HEK293 (cell line): ENCODE results near the gene CFAP299.

Experiments used
- AEBP2 ChIP-seq: fragments of 450-650 bp; formaldehyde crosslinking; IDR thresholded peaks from 2 replicates; pipeline ENCODE4 v1.5.1; 2016; ENCODE audit warnings: missing biosample characterization, missing genetic modification characterization, borderline replicate concordance
- CTCF ChIP-seq: fragments of 450-650 bp; formaldehyde crosslinking; IDR thresholded peaks from 2 replicates; pipeline ENCODE4 v1.5.1; 2016; ENCODE audit warnings: missing biosample characterization, missing genetic modification characterization
- GLIS1 ChIP-seq: fragments of 450-650 bp; formaldehyde crosslinking; IDR thresholded peaks from 2 replicates; pipeline ENCODE4 v1.5.1; 2016; ENCODE audit warnings: missing biosample characterization, missing genetic modification characterization
- SP3 ChIP-seq: fragments of 450-650 bp; formaldehyde crosslinking; IDR thresholded peaks from 2 replicates; pipeline ENCODE4 v1.5.1; 2016; ENCODE audit warnings: missing biosample characterization, missing genetic modification characterization
- YY1 ChIP-seq: fragments of 450-650 bp; formaldehyde crosslinking; IDR thresholded peaks from 2 replicates; pipeline ENCODE4 v1.5.1; 2018; ENCODE audit warnings: missing biosample characterization, missing genetic modification characterization
- ZBTB26 ChIP-seq: fragments of 450-650 bp; formaldehyde crosslinking; optimal IDR thresholded peaks from 2 replicates; pipeline ENCODE3; 2016; ENCODE audit warnings: missing biosample characterization, mild to moderate bottlenecking, missing genetic modification characterization
- ZBTB7A ChIP-seq: fragments of 450-650 bp; formaldehyde crosslinking; IDR thresholded peaks from 2 replicates; pipeline ENCODE4 v1.5.1; 2016; ENCODE audit warnings: low read depth, missing biosample characterization, missing genetic modification characterization
- ZNF121 ChIP-seq: fragments of 450-650 bp; formaldehyde crosslinking; IDR thresholded peaks from 2 replicates; pipeline ENCODE4 v1.5.1; 2016; ENCODE audit warnings: missing biosample characterization, missing genetic modification characterization
- ZNF302 ChIP-seq: fragments of 450-650 bp; formaldehyde crosslinking; IDR thresholded peaks from 2 replicates; pipeline ENCODE4 v1.5.1; 2016; ENCODE audit warnings: missing biosample characterization, missing genetic modification characterization, low read depth
- ZNF311 ChIP-seq: fragments of 450-650 bp; formaldehyde crosslinking; IDR thresholded peaks from 2 replicates; pipeline ENCODE4 v1.5.1; 2017; ENCODE audit warnings: missing biosample characterization, missing genetic modification characterization, borderline replicate concordance
- ZNF335 ChIP-seq: fragments of 450-650 bp; formaldehyde crosslinking; conservative IDR thresholded peaks from 2 replicates; pipeline ENCODE4 v1.5.1; 2016; ENCODE audit warnings: missing biosample characterization, missing genetic modification characterization
- ZNF350 ChIP-seq: fragments of 450-650 bp; formaldehyde crosslinking; IDR thresholded peaks from 2 replicates; pipeline ENCODE4 v1.5.0; 2017; ENCODE audit warnings: missing biosample characterization, mild to moderate bottlenecking, missing genetic modification characterization
- ZSCAN23 ChIP-seq: fragments of 450-650 bp; formaldehyde crosslinking; IDR thresholded peaks from 2 replicates; pipeline ENCODE4 v1.5.1; 2016; ENCODE audit warnings: missing biosample characterization, missing genetic modification characterization
- ZSCAN4 ChIP-seq: fragments of 450-650 bp; formaldehyde crosslinking; IDR thresholded peaks from 2 replicates; pipeline ENCODE4 v1.5.1; 2017; ENCODE audit warnings: missing biosample characterization, missing genetic modification characterization

- TF ChIP-seq CTCF (no peak), ZNF121 (tag by site-specific recombination) (no peak), ZNF335 (no peak), YY1 (tag by site-specific recombination) (no peak), SP3 (tag by site-specific recombination) (no peak), ZBTB7A (tag by site-specific recombination) (no peak), GLIS1 (tag by site-specific recombination) (no peak), ZSCAN23 (tag by site-specific recombination) (no peak), ZSCAN4 (tag by site-specific recombination) (no peak), ZBTB26 (no peak), ZNF350 (tag by site-specific recombination) (no peak), ZNF302 (tag by site-specific recombination) (no peak), AEBP2 (tag by site-specific recombination) (no peak), ZNF311 (no peak)
Observed at GRCh38 chr4:80370635-80371034, 35.1 kb downstream of the CFAP299 start.
